ENCODE data around the gene FBXO48.
"Not testable (repeated sequence)": the region's sequence is repeated elsewhere in the genome, so short reads cannot be mapped to it uniquely, and the experiment has no call there.

FBXO48 gene, protein sequence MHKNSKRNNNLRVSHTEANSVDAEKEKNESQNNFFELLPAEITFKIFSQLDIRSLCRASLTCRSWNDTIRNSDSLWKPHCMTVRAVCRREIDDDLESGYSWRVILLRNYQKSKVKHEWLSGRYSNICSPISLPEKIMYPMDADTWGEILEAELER

DNA sequence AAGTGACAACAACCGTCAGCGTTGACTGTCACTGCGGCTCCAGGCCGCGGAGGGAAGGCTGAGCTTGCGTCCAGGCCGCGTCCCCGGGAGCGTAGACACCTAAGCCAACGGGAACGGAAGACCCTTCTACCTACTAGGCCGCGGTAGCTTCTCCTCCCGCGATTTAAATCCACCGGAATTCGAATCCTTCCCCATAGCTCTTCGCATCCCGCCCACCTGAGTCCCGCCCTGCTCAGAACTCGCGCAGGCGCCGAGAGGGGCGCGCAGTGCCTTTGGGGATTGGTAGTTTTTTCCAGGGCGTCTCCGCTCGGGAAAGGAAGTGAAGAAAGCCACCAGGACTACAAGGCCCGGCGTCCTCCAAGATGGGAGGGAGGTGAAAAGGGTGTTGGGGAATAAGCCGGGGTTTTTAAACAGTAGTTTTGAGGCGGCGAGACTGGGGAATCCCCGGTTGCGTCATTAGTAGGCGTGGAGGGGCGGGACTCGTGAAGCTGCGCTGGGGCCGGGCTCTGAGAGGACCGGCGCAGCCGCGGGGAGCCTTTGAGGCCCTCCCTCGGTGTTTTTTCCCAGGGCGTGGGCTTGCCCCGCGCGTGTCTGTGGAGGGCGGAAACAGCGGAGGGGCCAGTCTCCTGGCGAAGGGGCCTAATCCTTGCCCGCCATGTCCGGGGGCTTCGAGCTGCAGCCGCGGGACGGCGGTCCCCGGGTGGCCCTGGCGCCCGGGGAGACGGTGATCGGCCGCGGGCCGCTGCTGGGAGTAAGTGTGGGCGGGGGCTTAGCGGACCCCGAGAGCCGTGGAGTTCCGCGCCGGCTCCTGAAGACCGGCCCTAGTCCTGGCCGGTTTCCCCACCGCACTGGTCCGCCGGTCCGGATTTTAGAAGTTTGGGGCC lies at the start of gene FBXO48, which contains the start of gene APLF:
FBXO48 (minus strand) TSS at position 218 of the 884 bp plus-strand sequence. CDS start 2,149 bp downstream, outside the sequence.
APLF (plus strand) TSS at position 509 of the 884 bp plus-strand sequence; CDS start at position 656, 147 bp downstream.
- peak; percentile 98 for DNase-seq

- DNase-seq: no peak
Observed at GRCh38 chr2:68516051-68516955, 49.2 kb upstream of the FBXO48 start.

DNA sequence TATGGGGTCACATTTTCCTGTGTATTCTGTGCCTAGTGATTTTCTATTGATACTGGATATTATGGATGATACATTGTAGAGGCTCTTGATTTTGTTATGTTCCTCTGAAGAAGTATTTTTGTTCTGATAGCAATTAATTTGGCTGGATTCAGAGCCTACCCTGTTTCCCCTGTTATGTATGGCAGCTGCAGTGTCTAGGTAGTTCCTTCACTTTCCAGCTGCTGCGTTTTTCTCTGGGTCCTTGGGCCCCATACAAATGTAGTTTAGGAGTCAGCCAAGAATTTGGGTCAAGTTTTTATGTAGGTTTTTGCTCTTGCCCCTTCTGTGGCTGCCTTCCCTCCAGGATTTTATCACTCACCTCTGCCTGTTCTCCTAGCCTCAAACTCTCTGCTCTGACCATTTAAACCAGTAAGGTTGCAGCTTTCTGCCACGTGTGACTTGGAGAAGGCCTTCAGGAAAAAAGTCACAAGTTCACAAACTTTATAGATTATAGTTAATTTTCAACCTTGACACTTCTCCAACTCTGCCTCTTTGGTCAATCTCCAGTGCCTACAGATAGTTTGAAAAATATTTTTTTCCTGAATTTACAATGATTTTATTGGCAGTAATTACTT lies 47.3 kb upstream of the FBXO48 start:
- no peak for DNase-seq

- no peak for DNase-seq
Observed at GRCh38 chr2:68512966-68513365, 45.9 kb upstream of the FBXO48 start.

DNA sequence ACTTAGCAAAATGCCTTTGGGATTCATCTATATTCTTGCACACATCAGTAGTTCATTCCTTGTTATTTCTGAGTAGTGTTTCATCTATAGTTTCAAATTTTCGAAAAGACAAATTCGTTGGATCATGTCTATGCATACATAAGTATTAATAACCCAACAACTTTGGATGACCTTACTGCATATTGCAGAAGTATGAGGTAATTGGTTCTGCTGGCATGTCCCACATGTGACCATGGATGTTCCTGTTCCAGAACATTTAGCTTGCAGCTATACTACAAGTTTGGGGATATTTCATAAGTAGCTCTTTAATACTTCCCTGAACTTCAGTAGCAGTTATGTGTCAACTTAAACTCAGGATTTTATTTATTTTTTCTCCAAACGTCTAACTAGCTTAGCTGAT lies 45.2 kb upstream of the FBXO48 start:
- DNase-seq: no peak

GRCh38 chr2:68506170-68506569 lies 39.1 kb upstream of the FBXO48 start:
- DNase-seq: no peak

DNA sequence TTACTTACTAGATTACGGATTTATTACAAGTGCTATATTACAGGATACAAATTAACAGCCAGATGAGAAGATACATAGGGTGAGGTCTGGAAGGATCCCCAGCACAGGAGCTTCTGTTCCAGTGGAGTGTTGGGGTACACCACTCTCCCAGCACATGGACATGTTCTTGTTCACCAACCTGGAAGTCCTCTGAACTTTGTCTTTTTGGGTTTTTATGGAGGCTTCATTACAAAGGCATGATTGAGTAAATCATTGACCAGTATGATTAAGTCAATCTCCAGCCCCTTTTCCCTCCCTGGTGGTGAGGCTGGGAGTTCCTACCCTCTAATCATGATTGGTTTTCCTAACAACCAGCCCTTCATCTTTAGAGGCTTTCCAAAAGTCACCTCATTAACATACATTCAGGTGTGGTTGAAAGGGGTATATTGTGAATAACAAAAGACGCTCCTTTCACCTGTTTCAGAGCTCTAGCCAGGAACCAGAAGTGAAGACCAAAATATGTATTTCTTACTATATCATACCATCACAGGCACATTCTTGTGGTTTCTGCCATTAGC lies 38.6 kb upstream of the FBXO48 start:
- DNase-seq: no peak

DNA sequence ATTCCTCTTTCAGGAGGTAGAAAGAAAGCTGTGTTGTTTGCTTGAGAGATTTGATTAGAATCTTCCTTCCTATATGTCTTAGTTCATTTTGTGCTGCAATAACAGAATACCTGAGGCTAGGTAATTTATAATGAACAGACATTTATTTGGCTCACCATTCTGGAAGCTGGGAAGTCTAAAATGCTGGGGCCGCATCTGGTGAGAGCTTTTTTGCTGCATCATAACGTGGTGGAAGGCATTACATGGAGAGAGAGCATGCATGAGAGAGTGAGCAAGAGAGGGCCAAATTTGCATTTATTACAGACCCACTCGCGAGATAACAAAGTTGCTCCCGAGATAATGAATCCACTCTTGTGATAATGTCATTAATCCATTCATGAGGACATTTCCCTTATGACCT lies 34.7 kb upstream of the FBXO48 start:
- DNase-seq: no peak

- DNase-seq: no peak
Observed at GRCh38 chr2:68500649-68501048, 33.6 kb upstream of the FBXO48 start.

- DNase-seq: no peak
Observed at GRCh38 chr2:68499133-68499532, 32.0 kb upstream of the FBXO48 start.

DNA sequence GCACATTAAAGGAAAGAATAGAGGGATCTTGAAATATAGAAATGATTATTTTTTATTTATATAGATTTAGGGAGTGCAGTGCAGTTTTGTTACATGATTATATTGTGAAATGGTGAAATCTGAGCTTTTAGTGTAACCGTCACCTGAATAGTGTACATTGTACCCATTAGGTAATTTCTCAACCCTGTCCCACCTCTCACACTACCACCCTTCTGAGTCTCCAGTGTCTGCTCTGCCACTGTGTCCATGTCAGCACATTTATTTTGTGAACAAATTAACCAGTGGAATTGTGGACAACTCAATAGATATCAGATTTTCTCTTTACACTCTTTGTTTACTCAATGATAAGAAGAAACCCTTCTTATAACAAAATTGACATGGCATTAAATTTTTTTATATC lies 24.5 kb upstream of the FBXO48 start:
- DNase-seq: no peak

DNA sequence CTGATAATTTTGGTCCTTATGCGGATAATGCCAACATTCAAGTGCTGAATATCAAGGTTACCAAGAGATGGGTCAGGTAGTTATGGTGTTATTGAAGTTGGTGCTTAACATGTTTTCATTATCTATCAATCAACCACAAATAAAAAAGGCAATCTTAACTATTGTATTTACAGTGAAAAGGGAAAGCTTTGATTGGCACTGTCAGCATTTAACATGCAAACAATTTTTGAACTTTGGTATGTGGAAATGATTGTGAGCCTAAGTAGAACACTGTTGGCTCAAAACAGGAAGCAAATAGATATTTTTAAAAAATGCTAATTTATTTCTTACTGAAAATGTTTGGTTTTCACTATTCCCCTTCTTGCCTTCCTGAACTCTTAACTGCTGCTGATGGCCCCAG lies 22.2 kb upstream of the FBXO48 start:
- DNase-seq: no peak

DNA sequence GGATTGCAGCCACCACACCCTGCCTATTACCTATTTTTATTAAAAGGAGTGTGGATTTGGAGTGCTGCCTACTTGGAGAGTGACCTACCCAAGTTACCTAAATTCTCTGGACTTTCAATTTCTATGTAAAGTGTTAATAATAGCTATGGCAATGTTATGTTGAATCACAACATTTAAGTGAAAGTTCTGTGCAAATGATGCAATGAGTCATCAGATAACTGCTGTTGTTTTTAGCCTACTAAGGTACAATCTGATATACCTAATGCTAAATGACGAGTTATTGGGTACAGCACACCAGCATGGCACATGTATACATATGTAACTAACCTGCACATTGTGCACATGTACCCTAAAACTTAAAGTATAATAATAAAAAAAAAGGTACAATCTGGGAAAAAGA lies 21.5 kb upstream of the FBXO48 start:
- not testable (repeated sequence) for DNase-seq

GRCh38 chr2:68487773-68488355 lies 20.8 kb upstream of the FBXO48 start:
- DNase-seq: no peak

DNA sequence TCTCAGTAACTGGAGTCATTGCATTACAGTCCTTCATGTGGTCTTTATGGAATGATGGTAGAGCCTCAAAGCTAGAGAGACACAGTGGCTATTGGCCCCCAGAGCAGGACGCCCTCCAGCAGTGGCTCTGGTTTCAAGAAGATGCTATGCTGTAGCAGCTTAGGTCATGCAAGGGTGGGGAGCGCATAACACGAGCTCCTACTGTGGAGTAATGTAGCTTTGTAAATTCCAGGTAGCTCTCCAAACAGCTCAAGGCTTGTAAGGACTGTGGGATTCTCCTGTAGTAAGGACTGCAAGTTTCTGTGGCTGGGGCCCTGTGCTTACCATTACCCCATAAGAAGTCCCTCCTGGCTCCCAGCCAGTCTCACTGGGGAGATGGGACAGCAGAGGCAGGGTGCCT lies 15.9 kb upstream of the FBXO48 start:
- no peak for DNase-seq

- no peak for DNase-seq
Observed at GRCh38 chr2:68482296-68482820, 15.3 kb upstream of the FBXO48 start.

DNA sequence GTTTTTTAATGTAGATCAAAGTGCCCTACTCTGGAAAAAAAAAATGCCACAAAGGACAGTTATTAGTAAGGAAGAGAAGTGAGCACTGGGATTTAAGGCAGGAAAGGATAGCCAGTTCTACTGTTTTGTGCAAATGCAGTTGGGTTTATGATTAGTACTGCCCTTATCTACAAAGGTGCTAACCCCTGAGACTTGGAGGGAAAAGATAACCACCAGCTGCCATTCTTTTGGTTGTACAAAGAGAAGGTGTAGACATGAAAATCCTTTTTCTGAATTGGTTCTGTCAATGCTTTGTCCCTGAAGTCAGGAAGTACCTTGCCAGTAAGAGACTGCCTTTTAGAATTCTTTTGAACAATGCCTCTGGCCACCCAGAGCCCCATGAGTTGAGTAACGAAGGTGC lies 11.6 kb upstream of the FBXO48 start:
- no peak for DNase-seq

GRCh38 chr2:68476454-68476853 lies 9.4 kb upstream of the FBXO48 start:
- DNase-seq: no peak

DNA sequence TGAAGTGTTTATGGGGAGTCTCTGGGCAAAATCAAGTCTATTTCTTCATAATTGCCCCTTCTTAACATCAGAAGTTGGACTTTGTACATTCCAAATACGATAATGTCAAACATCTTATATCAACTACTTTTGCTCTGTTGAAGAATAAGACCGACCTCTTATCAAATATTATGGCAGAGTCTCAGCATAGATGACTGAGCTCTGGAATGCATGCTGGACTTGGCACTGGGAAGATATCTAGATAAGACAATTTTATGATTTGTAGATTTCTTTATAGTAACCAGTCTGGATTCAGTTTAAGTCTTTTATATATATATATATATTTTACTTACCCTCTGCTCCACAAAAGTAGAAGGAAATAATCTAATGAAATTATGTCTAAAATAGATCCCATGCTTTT lies 8.5 kb upstream of the FBXO48 start:
- DNase-seq: no peak

DNA sequence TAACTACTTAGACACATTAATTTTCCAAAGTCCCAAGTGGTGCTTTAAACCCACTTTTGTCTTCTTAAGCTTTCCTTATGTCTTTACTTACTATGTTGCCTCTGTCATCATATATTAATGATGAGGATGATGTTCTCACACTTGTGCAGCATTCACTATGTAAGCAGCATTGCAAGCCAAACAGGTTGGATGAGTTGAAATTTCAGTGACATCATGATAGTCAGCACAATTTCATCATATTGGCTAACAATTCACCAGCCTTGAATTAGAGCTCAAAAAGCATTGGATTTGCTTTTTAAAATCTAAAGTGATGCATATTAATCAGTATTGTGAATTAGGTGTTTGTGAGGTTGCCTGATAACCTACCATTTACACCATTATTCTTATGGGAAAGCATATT lies 8.0 kb upstream of the FBXO48 start:
- DNase-seq: no peak

DNA sequence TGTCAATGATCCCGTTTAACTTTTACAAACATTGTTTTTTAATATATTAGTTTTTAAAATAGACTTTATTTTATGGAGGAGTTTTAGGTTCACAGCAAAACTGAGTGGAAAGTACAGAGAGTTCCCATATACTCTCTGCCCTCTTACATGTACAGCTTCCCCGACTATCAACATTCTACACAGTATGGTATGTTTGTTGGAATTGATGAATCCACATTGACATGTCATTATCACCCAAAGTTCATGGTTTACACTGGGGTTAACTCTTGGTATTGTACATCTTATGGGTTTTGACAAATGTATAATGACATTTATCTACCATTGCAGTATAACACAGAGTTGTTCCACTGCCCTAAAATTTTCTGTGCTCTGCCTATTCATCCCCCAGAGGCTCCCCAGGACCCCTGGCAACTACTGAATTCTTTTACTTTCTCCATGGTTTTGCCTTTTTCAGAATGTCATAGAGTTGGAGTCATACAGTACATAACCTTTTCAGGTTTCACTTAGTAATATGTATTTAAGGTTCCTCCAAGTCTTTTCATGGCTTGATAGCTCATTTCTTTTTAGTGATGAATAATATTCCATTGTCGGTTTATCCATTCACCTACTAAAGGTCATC lies 5.8 kb upstream of the FBXO48 start:
- DNase-seq: no peak
